T-cell (primary cell): ENCODE data around the gene ARMC12. TPM values are rescaled to one million over a fixed set of nuclear protein-coding genes. Genes with fewer than 3 reads are reported as not detected.
"Not testable (repeated sequence)": the region's sequence is repeated elsewhere in the genome, so short reads cannot be mapped to it uniquely, and the experiment has no call there.

Experiments
- ATAC-seq, 4 experiments: fragments of 200-7000 bp in 3 of 4; fragments of 150-1000 bp in 1 of 4; cut with Tn5 transposase; replicated peaks in 1 of 4; 1 replicate in 3 of 4; 2 replicates in 1 of 4; pipeline ENCODE4 v1.10.0; 2021; ENCODE audit warnings: moderate library complexity in 3 of 4, mild to moderate bottlenecking in 2 of 4, moderate number of reproducible peaks in 1 of 4
- CTCF ChIA-PET, 2 donors: fragments of 300-600 bp; sonication (Branson Sonifier 250); formaldehyde crosslinking; loops; one replicate each; lab custom pipeline; 2022; ENCODE audit warnings: antibody characterized with exemption in 2 of 2; lab: Charles Lee
- POLR2A ChIA-PET, 2 donors: fragments of 300-600 bp; sonication (Branson Sonifier 250); formaldehyde crosslinking; loops; one replicate each; lab custom pipeline; 2022; ENCODE audit warnings: antibody characterized with exemption in 2 of 2; lab: Charles Lee
- DNase-seq, 35 experiments: peaks; one replicate each; pipeline versions ENCODE4 v3.0.0 to v3.0.0-alpha.2; 2013 to 2023
- H3K27ac ChIP-seq: one replicate; pipeline ENCODE4 v1.5.1; 2013; ENCODE audit warnings: low read length
- H3K27me3 ChIP-seq, 2 experiments: replicated peaks in 1 of 2; 1 replicate in 1 of 2; 2 replicates in 1 of 2; pipeline versions ENCODE4 v1.6.1 to v1.7.0; 2013; ENCODE audit warnings: low read length in 1 of 2, mixed read lengths in 1 of 2; ENCODE audit not compliant: control insufficient read depth in 2 of 2, insufficient read depth in 2 of 2; ENCODE audit errors: extremely low read depth in 1 of 2
- H3K36me3 ChIP-seq, 2 donors: 1 replicate in 1 of 2; 2 replicates in 1 of 2; pipeline versions ENCODE4 v1.6.1 to v1.7.0; 2013; ENCODE audit warnings: low read length in 1 of 2; ENCODE audit not compliant: control insufficient read depth in 2 of 2, insufficient read depth in 1 of 2; ENCODE audit errors: extremely low read depth in 1 of 2
- H3K4me1 ChIP-seq, 2 experiments: 1 replicate in 1 of 2; 2 replicates in 1 of 2; pipeline versions ENCODE4 v1.6.1 to v1.7.0; 2013; ENCODE audit warnings: low read length in 2 of 2, mixed read lengths in 1 of 2; ENCODE audit not compliant: insufficient read depth in 2 of 2, control insufficient read depth in 1 of 2; ENCODE audit errors: extremely low read depth in 1 of 2
- H3K4me3 ChIP-seq, 2 donors: 1 replicate in 1 of 2; 2 replicates in 1 of 2; pipeline versions ENCODE4 v1.5.1 to v1.7.0; 2013; ENCODE audit warnings: mild to moderate bottlenecking in 2 of 2, low read length in 1 of 2, moderate library complexity in 1 of 2; ENCODE audit not compliant: control insufficient read depth in 1 of 2; ENCODE audit errors: extremely low read depth in 1 of 2
- H3K9me3 ChIP-seq: 2 replicates; pipeline ENCODE4 v1.7.0; 2013
- H3K27ac Mint-ChIP-seq, 2 donors: one replicate each; pipeline ENCODE4 v1.8.0; 2020 to 2021; ENCODE audit warnings: mild to moderate bottlenecking in 2 of 2, mixed read lengths in 2 of 2
- H3K27me3 Mint-ChIP-seq, 2 donors: one replicate each; pipeline ENCODE4 v1.8.0; 2021 to 2022; ENCODE audit warnings: mixed read lengths in 2 of 2
- H3K36me3 Mint-ChIP-seq: one replicate; pipeline ENCODE4 v1.8.0; 2021; ENCODE audit warnings: mixed read lengths
- H3K4me1 Mint-ChIP-seq, 3 donors: one replicate each; pipeline ENCODE4 v1.8.0; 2020 to 2022; ENCODE audit warnings: mixed read lengths in 3 of 3, mild to moderate bottlenecking in 1 of 3
- H3K4me3 Mint-ChIP-seq, 3 donors: one replicate each; pipeline ENCODE4 v1.8.0; 2020 to 2022; ENCODE audit warnings: mild to moderate bottlenecking in 3 of 3, mixed read lengths in 3 of 3, moderate library complexity in 3 of 3
- H3K9me3 Mint-ChIP-seq, 3 donors: one replicate each; pipeline ENCODE4 v1.8.0; 2020 to 2022; ENCODE audit warnings: mixed read lengths in 3 of 3
- WGBS: methylation state at CpG from one replicate; pipeline ENCODE4 v1.1.5; 2013; ENCODE audit warnings: missing lambda C conversion rate; ENCODE audit not compliant: insufficient coverage; 5-methylcytosine and 5-hydroxymethylcytosine counted together
- total RNA-seq, 35 experiments: library from RNA in 6 of 35; stranded (reverse) in 6 of 35; fragments of 120-200 nt in 1 of 35; gene quantifications; one replicate each; pipeline versions ENCODE4 v1.2.1 to v1.2.4 and lab custom pipeline; 2013 to 2026

ARMC12 gene
- total RNA-seq, 5 donors from 2014 or later (not counting 1 experiment from before 2014, with no cell fraction given), result 0.63 to 1.8 (median 0.90) TPM

DNA sequence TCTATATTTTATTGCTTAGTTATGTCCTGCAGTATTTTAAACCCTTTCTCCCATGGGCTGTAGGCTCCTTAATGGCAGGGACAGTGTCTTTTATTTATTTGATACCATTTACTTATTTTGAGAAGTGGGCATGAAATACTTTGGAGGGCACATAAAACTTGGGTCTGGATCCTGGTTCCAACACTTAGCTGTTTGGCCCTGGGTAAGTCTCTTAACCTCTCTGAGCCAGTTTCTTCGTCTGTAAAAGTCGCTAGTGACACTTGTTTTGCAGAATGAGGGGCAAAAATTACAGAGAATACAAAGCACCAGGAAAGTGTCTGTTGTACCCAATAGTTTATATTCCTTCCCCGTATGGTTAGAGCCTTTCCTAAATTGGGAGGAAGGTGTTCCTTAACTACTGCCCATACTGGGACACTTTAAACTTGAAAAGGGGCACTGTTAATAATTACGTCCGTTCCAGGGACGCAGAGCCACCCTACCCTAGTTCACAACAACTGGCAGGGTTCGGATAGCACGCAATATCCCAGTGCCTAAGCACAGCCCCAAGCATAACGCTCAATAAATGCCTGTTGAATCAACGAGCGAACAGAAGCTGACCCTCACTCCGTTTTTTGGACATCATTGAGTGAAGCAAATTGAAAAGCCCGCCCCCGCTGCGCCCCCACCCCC, 6.0 kb upstream of the ARMC12 start:
- DNase-seq (peak in 1 of 35 experiments; percentile 27), ATAC-seq (peak in 2 of 4 experiments; percentile 0 to 1)
- H3K9me3 ChIP-seq, result no peaks in the 10 kb centered on the region
- WGBS, result 17% methylated on average over 1 of the region's 15 CpGs
- H3K27me3 ChIP-seq, result no peaks in the 10 kb centered on the region
- H3K36me3 Mint-ChIP-seq, result no peaks in the 10 kb centered on the region
- peak overlapping the region in 1 of 2 donors; percentile 93 for H3K4me3 ChIP-seq
- H3K9me3 Mint-ChIP-seq, result no peaks in the 10 kb centered on the region
- ChIA-PET CTCF (interaction anchor here (0.6 to 1.0 kb wide), 2 partner anchors 41 to 71 kb away, joined by 3 to 11 read pairs; no protein-coding TSS in a partner anchor), POLR2A (interaction anchor here in 1 of 2 donors (0.7 kb wide), 2 partner anchors 28 to 298 kb away, joined by 3 to 4 read pairs; no protein-coding TSS in a partner anchor)
- H3K4me3 Mint-ChIP-seq, result peak overlapping the region; percentile 74 to 84 (median 83)
- H3K4me1 Mint-ChIP-seq, result peaks cover 78 to 88% (median 82%) of the 10 kb centered on the region in 3 donors
- H3K27me3 Mint-ChIP-seq, result no peaks in the 10 kb centered on the region
- peak overlapping the region; percentile 89 for H3K27ac Mint-ChIP-seq
- peak overlapping the region; percentile 96 for H3K27ac ChIP-seq
- H3K4me1 ChIP-seq, result peaks cover 54 to 92% of the 10 kb centered on the region in 2 experiments
- H3K36me3 ChIP-seq, result no peaks in the 10 kb centered on the region

DNA sequence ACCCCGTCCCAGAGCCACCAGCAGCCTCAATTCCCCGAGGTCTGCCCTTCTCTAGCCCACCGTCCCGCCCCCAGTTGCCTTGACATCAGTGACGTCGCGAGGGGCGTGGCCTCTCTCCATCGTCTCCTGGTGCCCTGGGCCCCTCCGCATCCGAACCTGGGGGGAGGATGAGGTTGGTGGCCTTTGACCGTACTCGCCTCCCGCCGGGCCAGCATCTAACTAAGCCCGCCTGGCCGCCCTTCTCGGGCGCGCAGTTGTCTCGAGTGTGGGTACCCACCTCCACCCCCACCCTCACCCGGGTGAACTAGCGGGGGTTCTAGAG, 5.5 kb upstream of the ARMC12 start:
- Histone ChIP-seq H3K36me3 (no peaks in the 10 kb centered on the region), H3K9me3 (no peaks in the 10 kb centered on the region), H3K4me1 (peaks cover 53 to 92% of the 10 kb centered on the region in 2 experiments), H3K27ac (peak overlapping the region; percentile 96), H3K4me3 (peak overlapping the region; percentile 72 to 93), H3K27me3 (no peaks in the 10 kb centered on the region)
- H3K27ac Mint-ChIP-seq, result peak overlapping the region; percentile 89
- DNase-seq (peak; percentile 80 to 97 (median 92)), ATAC-seq (peak; percentile 45 to 61 (median 50))
- H3K4me1 Mint-ChIP-seq, result peaks cover 78 to 88% (median 82%) of the 10 kb centered on the region in 3 donors
- 0% methylated on average over 6 of the region's 23 CpGs for WGBS
- no peaks in the 10 kb centered on the region for H3K36me3 Mint-ChIP-seq
- no peaks in the 10 kb centered on the region for H3K9me3 Mint-ChIP-seq
- CTCF ChIA-PET, result interaction anchor here (1.0 to 1.7 kb wide), 2 partner anchors 42 to 107 kb away, joined by 3 to 7 read pairs; no protein-coding TSS in a partner anchor
- H3K27me3 Mint-ChIP-seq, result no peaks in the 10 kb centered on the region
- POLR2A ChIA-PET, result no interaction called here
- peak overlapping the region; percentile 74 to 84 (median 83) for H3K4me3 Mint-ChIP-seq

DNA sequence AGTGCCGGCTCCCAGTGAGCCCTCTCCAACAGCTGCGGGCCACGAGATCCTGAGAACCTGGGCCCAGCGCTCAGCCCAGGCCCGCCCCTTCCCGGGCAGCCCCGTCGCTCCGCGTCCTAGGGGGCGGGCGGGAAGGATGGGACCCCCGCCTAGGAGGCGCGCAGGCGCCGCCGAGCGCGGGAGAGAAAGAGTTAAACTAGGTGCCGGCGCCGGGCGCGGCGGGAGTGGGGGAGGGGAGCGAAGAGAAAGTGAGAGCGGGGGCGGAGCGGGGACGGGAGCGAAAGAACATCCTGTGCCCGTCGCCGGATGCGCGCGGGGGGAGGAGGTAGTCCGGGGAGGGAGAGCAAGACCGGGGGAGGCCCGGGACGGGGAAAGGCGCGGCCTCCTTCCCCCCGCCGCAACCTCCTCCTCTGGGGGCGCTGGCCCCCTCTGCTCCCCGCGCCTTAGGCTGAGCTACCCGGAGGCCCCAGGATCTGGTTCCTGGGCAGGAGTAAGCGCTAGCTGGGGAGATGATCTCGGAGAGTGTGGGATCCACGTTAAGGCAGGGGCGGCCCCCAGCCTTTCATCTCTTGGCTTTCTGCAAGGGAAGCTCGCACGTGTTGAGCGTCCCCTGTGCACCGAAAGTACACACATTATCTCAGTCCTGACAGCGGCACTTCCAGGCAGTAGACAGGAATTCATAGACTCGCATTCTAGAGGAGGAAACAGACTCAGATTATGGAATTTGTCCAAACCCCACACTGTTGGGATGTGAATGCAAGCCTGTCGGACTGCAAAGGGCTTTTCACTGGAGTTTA, 4.9 kb upstream of the ARMC12 start:
- Mint-ChIP-seq H3K36me3 (no peaks in the 10 kb centered on the region), H3K9me3 (no peaks in the 10 kb centered on the region), H3K27me3 (no peaks in the 10 kb centered on the region), H3K4me1 (peaks cover 76 to 87% (median 80%) of the 10 kb centered on the region in 3 donors), H3K27ac (peak overlapping the region; percentile 89), H3K4me3 (peak overlapping the region; percentile 74 to 84 (median 83))
- 0% methylated on average over 18 of the region's 61 CpGs for WGBS
- Histone ChIP-seq H3K36me3 (no peaks in the 10 kb centered on the region), H3K4me3 (peak overlapping the region; percentile 72 to 93), H3K4me1 (peaks cover 49 to 92% of the 10 kb centered on the region in 2 experiments), H3K27ac (peak overlapping the region; percentile 96), H3K9me3 (no peaks in the 10 kb centered on the region), H3K27me3 (no peaks in the 10 kb centered on the region)
- CTCF ChIA-PET, result interaction anchor here (0.9 to 3.0 kb wide), 6 partner anchors 42 to 386 kb away, joined by 3 to 16 read pairs (median 5); no protein-coding TSS in a partner anchor
- ATAC-seq (peak; percentile 62 to 68 (median 65)), DNase-seq (peak; percentile 85 to 96 (median 93))
- POLR2A ChIA-PET, result interaction anchor here (0.6 to 0.7 kb wide), 2 partner anchors 45 to 112 kb away, joined by 4 to 7 read pairs; no protein-coding TSS in a partner anchor

DNA sequence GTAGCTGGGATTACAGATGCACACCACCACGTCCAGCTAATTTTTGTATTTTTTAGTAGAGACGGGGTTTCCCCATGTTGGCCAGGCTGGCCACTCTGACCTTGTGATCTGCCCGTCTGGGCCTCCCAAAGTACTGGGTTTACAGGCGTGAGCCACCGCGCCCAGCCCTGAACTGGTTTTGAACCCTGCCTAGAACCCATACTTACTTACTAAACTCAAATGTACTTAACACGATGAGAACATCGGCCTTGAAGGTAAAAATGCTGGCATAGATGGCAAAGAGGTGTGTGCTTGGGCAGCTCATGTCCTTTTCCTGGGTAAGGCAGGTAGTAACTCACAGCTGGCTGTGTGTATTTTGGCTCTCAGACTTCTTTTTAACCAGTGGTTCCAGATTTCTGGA, 3.2 kb upstream of the ARMC12 start:
- ChIA-PET CTCF (interaction anchor here (0.7 to 3.5 kb wide), 6 partner anchors 47 to 149 kb away, joined by 3 to 19 read pairs (median 6); no protein-coding TSS in a partner anchor), POLR2A (no interaction called here)
- H3K4me3 Mint-ChIP-seq, result peak overlapping the region in 1 of 3 donors; percentile 74

DNA sequence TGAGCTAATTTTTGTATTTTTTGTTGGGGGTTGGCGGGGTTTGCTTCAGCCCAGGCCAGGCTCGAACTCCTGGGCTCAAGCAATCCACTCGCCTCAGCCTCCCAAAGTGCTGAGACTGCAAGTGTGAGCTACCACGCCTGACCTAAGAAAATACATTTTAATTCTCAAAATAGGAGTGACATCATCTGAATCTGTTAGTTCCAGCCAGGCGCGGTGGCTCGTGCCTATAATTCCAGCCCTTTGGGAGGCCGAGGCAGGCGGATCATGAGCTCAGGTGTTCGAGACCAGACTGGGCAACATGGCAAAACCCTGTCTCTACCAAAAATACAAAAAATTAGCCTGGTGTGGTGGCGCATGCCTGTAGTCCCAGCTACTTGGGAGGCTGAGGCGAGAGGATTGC, 2.5 kb upstream of the ARMC12 start:
- H3K9me3 Mint-ChIP-seq, H3K27ac ChIP-seq, H3K9me3 ChIP-seq, H3K4me3 ChIP-seq, POLR2A ChIA-PET, H3K4me3 Mint-ChIP-seq, ATAC-seq, DNase-seq, H3K36me3 ChIP-seq, H3K27me3 Mint-ChIP-seq, H3K27me3 ChIP-seq, H3K36me3 Mint-ChIP-seq: not testable (repeated sequence)
- CTCF ChIA-PET, result interaction anchor here (0.5 to 3.5 kb wide), 8 partner anchors 10 to 150 kb away, joined by 3 to 19 read pairs (median 5); no protein-coding TSS in a partner anchor
- H3K4me1 Mint-ChIP-seq, result peaks cover 66 to 75% (median 70%) of the 10 kb centered on the region in 3 donors
- peaks cover 30 to 78% of the 10 kb centered on the region in 2 experiments for H3K4me1 ChIP-seq
- 100% methylated on average over 3 of the region's 12 CpGs for WGBS
- H3K27ac Mint-ChIP-seq, result peak overlapping the region in 1 of 2 donors; percentile 89

More for the DNA sequence above, 3.2 kb upstream of the ARMC12 start:
- no peak for ATAC-seq
- no peaks in the 10 kb centered on the region for H3K36me3 Mint-ChIP-seq
- Histone ChIP-seq H3K36me3 (no peaks in the 10 kb centered on the region), H3K27me3 (no peaks in the 10 kb centered on the region), H3K9me3 (no peaks in the 10 kb centered on the region), H3K4me1 (peaks cover 37 to 85% of the 10 kb centered on the region in 2 experiments), H3K27ac (no peak overlapping the region), H3K4me3 (no peak overlapping the region)
- H3K27me3 Mint-ChIP-seq, result no peaks in the 10 kb centered on the region
- no CpG with 5 or more reads among the region's 8 CpGs for WGBS
- H3K27ac Mint-ChIP-seq, result peak overlapping the region; percentile 89
- no peak for DNase-seq
- no peaks in the 10 kb centered on the region for H3K9me3 Mint-ChIP-seq
- H3K4me1 Mint-ChIP-seq, result peaks cover 72 to 82% (median 77%) of the 10 kb centered on the region in 3 donors

DNA sequence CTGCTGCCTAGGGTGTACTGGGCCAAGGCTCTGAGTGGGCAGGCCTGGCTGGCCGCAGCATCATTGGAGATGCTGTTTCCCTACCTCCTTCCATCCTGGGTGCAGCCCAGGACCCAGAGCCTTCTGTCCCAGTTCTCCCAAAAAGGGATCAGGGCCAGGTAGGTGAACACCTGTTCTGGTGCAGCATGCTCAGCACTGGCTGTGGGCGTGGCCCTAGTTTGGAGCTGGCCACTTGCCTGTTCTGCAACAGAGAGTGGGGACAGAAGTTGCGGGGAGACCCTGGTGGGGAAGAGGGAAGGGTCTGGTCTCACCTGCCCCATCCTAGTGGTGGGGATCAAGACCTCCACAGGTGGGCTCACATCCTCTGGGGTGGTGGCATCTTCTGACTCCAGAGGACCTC, 1.4 kb upstream of the ARMC12 start:
- peak overlapping the region in 1 of 2 donors; percentile 71 for H3K27ac Mint-ChIP-seq
- H3K27me3 Mint-ChIP-seq, result no peaks in the 10 kb centered on the region
- DNase-seq (no peak), ATAC-seq (no peak)
- no peaks in the 10 kb centered on the region for H3K9me3 Mint-ChIP-seq
- Histone ChIP-seq H3K9me3 (no peaks in the 10 kb centered on the region), H3K27me3 (no peaks in the 10 kb centered on the region), H3K36me3 (no peaks in the 10 kb centered on the region), H3K4me3 (no peak overlapping the region), H3K27ac (peak overlapping the region; percentile 31), H3K4me1 (peaks cover 21 to 67% of the 10 kb centered on the region in 2 experiments)
- no peak overlapping the region for H3K4me3 Mint-ChIP-seq
- POLR2A ChIA-PET, result no interaction called here
- peaks cover 54 to 64% (median 59%) of the 10 kb centered on the region in 3 donors for H3K4me1 Mint-ChIP-seq
- 100% methylated on average over 2 of the region's 3 CpGs for WGBS
- no peaks in the 10 kb centered on the region for H3K36me3 Mint-ChIP-seq
- CTCF ChIA-PET, result interaction anchor here (0.8 to 3.5 kb wide), 13 partner anchors 9 to 259 kb away, joined by 3 to 27 read pairs (median 8); no protein-coding TSS in a partner anchor
